Amniotic epithelial cell (primary cell): ENCODE measurements around the gene STX16.
A peak's percentile ranks its signal among the peaks of the same experiment; 100 is the strongest.

Experiments
- DNase-seq: peaks from one replicate; pipeline ENCODE4 v3.0.0-alpha.2; 2010; ENCODE audit warnings: low read depth

Gene STX16, protein sequence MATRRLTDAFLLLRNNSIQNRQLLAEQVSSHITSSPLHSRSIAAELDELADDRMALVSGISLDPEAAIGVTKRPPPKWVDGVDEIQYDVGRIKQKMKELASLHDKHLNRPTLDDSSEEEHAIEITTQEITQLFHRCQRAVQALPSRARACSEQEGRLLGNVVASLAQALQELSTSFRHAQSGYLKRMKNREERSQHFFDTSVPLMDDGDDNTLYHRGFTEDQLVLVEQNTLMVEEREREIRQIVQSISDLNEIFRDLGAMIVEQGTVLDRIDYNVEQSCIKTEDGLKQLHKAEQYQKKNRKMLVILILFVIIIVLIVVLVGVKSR

DNA sequence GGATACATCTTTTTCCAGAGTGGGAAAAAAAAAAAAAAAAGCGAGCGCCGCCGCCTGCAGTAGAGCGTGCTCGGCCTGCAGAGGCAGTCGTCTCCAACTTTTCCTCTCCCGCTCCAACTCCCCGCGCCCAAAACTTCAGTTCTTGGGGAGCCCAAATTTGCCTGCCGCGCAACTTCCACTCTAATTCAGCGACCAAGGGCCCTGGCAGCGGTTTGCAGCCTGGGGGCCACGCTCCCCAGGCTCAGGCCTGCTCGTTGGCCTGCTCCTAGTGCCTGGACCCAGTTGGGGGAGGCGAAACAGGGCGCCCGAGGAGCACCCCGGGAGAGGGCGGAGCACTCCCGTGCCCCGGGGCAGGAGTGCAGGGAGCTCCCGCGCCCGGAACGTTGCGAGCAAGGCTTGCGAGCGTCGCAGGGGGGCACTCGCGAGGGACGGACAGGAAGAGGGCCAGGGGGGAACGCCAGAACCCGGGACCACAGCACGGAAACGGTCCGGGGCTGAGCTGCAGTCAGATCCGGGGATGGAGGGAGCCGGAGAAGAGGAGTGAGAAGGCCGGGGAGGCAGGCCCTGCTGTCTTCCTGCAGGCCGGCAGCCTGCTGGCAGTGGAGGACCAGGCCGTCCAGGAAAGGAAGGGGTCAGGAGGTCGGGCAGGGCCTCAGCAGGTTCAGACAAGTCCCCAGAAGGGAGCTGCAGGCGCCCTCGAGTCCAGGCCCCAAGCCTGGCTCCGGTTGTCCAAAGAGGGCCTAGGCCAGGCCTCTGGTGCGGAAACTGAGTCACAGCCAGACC lies at the start of gene STX16:
Gene STX16 (plus strand): TSS at position 508 of the 783 bp plus-strand sequence. CDS start 724 bp downstream, outside the sequence.
- peak; percentile 91 for DNase-seq

DNA sequence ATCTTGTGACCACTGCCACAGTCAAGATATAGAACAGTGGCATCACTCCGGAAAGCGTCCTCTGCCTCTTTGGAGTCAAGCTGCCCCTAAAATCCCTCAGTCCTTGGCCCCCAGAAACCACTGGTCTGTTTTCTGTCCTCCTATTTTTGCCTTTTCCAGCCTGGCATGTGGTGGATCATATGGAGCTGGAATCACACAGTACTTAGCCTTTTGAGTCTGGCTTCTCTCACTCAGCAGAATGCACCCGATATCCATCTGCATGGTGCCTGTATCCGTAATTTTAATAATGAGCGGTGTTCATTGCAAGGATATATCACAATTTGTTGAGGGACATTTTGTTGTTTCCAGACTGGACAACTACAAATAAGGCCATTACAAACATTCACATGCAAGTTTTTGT lies 49.0 kb upstream of the STX16 start:
- DNase-seq = no peak

DNA sequence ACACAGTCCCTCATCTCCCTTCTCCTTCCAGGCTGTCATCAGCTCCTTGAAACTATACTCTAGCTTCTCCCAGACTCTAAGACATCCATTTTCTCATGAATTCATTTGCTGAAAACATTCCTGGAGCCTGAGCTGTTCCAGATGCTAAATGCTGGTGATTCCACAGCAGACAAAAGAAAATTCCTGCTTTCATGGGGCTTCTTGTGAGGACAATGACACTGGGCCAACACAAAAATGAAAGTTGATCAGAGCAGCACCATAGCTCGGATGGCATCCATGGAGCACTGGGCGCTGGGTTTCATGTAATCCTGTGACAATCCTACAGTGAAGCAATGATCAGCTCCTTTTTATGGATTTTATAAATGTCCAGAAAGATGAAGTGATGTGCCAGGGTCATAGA lies 47.4 kb upstream of the STX16 start:
- DNase-seq = peak; percentile 39

DNA sequence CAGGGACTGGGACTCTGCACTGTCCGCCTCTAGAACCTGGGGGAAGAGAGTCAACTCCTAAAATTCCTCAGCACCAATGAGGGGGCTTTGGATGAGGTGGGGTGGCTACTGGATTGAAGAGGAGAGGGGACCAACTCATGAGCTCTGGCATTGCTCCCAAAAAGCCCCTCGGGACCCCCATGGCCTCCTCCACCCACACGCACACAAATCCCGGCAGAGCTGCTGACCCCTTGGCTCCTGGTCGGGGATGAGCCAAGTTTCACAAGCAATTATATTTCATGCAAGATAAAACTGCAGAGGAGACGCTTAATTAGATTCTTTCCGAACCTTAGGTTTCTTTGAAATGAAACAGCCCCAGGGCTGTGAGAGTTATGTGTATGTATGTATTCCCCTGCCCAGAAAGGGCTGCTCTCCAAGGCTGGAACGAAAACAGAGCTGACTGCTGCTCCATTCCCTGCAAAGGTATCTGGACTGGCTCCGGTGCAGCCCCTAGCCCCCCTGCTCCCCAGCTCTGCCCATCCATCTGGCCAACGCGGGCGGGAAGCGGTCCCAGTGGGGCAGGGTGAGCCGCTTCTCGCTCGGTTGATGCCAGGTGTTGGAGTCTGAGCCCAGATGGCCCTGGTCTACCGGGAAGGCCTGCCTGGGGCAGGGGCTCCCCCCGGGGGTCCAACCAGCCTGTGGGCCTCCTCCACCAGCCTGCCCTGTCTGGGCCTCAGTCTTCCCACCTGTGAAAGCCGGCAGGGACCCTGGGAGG lies 46.8 kb upstream of the STX16 start:
- DNase-seq = no peak

DNA sequence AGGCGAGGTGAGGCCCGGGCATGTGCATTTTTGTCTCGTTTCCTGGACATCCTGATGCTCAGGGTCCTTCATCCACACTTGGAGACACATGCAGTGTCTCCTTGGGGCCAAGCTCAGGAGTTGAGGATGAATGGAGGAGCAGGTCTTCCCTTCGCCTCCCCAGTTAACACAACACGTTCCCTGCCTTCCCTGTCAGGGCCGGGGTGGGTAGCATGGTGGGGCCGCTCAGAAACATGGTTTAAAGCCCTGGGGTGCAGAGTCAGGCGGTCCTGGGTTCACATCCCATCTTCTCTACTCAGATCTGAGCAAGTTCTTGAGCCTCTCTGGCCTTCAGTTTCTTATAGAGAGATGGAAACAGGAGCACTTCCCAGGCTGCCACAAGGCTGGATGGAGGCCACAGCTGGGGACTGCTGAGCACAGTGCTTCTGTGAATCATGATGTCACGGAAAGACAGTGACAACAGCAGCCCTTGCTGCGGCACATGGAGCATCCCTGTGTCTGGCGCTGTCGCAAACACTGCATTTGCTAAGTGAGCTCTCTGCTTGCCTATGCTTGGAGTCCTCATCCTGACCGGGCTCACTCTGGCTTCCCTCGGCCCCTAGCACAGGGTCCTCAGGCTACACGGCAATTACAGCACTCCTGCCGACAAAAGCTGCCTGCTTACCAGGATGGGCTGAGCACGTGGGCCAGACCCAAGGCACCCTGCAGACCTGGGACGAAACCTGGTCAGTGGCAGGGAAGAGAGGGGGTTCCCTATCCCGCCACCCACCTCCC lies 45.6 kb upstream of the STX16 start:
- DNase-seq = no peak

DNA sequence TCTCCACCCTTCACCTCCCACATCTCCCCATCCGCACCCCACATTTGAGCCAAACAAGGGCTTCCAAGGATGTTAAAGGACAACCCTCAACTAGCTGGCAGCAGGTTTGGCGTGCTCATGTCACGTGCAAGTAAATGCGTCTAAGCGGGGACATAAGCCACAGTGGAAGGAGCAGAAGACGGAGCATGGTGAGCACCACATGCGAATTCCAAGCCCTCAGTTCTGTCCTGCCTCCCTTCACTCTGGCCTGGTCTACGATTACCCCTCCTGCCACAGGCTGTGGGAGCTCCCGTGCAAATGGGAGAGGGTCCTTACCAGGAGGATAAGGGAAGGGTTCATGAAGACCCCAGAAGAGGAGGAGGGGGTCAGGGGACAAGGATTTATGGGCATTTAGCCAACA lies 44.9 kb upstream of the STX16 start:
- DNase-seq = no peak

DNA sequence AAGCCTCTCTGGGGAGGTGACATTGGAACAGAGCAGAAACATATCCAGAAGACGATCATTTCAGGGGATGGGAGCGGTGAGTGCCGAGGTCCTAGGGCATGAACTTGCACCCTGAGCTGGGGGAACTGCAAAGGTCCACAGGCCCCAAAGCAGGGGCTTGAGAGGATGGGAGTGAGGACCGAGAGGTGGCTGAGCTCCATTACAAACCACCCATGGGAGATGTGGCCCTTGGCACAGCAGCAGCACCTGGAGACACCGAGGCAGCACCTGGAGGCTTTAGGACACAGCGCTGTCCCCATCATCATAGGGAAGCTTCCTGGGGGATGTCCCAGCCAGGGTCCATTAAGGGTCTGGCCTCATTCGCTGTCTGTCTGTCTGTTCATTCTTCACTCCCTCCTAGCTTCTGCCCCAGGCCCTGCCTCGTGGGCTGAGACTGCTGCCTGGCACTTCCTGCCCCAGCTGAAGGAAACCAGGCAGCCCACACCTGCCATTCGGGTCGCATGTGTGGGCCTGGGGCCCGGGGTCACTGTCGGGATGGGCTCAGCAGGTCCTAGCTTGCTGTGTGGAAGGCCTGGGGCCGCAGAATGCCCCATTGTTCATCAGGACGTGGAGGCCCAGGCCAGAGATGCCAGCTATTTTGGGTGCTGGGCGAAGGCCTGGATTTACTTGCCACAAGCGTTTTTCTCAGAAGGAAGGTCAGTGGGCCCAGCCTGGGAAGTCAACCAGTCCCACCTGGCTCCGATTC lies 42.8 kb upstream of the STX16 start:
- DNase-seq = no peak

DNA sequence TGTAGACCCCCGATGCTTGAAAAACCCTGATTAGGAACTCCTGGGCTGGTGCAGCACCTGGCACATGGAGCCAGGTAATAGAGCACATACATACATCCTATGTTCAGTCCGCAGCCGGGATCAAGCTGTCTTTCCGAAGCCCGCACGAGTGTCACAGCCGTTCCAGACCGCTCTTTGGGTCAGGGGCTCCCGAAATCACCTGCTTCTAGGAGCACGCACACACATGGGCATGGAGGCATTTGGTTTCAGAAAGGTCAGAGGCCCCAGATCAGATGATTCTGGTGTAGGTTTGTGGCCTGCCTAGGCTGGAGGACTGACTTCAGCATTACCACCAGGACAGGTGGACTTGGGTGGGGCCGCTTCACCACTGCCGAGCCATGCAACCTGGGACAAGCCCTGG lies 42.1 kb upstream of the STX16 start:
- DNase-seq = no peak

DNA sequence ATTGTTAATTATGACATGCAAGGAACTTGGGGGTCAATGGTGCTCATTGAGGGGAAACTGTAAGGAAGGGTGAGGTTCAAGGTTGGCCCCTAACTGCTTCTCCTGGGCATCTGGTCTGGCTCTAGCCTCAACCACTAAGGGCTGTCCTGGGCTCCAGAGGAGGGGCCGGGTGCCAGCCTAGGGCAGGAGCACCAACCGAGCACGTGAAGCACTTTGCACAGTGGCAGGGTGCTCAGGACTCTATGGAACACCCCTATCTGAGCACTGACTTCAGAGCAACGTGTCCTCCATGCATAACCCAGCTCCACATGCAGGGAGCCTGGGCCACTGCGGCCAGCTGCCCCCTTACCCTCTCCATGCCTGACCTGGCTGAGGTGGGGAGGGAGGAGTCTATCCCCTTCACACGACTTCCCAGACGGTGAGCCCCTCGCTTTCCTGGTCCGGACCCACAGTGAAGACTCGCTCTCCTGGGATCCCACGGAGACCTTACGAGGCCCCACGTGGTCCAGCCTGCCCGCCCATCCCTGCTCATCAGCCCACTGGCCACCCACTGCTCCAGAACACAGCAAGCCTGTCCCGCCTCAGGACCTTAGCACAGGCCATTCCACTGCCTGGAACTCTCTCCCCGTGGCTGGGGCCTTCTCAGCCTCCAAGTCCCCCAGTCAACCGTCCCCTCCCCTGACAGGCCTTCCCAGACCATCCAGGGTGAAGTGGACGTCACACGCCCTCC lies 40.8 kb upstream of the STX16 start:
- no peak for DNase-seq

DNA sequence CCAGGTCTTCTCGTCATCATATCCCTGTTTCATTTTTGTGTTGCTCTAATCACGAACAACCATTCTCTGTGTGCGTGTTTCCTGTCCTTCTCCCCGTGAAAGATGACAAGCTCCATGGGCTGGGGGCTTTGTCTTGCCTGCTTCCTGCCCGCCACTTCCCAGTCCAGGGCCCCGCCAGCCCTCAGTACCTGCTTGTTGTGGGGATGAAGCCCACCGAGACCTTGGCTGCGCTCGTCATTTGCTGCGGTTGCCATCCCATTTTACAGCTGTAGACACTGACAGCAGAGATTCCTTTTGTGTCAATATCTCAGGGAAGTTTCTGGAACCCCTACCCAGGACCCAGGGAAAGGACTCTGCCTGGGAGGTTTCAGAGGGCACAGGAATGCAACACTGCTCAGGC lies 40.3 kb upstream of the STX16 start:
- no peak for DNase-seq

DNA sequence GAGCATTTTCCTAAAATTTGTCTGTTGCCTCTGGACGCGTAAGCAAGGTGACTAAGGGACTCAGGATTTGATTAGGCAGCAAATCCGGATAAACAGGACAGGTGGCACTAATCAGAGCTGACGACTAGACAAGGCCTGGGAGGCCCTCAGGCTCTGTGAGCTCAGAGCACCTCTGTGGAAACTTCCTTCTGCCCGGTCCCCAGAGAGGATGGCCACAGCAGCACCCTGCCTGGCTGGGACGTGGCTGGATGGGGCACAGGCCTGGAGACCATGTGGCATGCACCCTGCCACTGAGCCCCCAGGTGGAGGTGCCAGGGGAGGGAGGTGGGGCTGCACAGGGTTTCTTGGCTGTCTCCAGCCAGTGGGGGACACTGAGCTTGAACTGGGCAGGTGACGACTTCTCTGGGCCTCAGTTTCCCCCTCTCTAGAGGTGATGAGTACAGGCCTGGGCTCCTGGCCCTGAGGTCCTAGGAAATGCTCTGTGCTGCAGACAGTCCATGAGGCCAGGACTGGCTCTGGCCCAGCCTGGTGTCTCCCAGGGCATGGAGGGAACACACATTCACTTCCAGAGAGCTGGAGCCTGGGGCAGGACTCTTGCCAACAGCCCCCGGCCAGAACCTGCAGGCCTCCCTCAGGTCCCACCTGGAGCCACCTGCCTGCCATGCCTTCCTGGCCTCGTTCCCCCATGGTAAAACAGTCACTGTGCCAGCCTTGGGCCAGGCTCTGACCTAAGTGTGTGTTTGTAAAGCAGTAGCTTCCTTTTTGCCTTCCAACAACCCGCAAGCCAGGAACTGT lies 39.6 kb upstream of the STX16 start:
- no peak for DNase-seq

DNA sequence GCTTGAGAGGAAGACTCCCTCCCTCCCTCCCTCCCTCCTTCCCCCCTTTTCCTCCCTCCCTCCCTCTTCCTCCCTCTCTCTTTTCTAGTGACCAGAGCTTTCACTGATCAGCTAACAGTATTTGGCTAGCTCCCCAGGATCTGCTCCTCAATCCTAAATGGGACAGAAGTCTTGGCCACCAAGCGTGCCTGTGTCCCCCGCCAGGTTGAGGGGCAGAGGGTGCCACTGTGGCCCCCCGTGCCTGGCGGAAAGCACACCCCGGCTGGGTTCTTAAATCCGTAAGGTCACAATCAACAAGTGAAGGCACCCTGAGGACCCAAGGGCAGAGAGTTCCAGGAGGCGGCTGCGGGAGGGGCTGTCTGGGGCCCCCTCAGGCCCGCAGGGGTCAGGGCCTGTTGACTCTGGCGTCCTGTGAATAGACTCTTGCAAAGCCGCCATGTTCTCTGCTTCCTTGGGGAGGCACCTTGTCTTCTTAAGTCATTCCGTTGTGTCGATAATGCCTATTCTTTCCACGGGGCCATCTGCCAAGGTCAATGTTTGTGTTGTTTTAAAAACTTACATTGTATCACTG lies 38.9 kb upstream of the STX16 start:
- no peak for DNase-seq

DNA sequence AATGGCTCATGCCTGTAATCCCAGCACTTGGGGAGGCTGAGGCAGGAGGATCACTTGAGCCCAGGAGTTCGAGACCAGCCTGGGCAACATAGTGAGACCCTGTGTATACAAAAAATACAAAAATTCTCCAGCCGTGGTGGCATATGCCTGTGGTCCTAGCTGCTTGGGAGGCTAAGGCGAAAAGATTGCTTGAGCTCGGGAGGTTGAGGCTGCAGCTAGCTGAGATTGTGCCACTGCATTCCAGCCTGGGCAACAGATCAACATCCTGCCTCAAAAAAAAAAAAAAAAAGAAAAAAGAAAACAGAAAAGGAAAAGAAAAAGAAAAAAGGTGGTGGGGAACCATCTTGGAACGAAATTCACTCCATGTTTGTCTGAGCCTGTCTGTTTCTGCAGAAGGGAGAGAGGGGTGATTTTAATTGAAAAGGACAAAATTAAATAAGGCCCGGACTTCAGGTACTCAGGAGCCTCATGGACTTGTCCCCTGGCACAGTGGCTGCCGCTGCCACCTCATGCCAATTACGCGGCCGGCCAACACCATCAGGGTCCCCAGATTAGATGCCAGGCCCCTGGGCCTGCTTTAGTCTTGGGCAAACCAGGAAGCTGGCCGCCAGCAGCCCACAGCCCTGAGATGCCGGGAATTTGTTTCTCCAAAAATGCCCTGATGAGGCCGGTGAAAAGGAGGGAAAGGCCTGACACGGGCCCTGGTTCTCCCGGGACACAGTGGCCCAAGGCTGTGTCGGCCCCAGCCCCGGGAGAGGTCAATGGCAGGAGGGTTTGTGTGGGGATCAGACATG lies 37.8 kb upstream of the STX16 start:
- no peak for DNase-seq

DNA sequence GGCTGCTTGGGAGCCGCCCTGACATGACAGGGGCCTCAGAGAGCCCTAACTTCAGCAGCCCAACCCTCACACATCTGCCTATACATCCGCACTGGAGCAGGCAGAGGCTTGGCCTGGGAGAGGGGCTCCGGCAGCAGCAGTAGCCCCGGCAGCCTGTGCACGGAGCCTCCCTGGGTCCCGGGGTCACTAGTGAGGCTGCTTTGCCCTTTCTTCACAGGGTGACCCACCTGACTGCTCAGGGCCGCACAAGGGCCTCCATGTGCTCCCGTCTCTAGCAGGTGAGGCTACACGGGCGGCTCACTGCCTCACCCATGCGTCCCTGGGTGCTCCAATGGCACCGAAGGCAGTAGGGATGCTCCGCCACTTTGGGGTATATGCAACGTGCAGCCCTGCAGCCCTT lies 36.7 kb upstream of the STX16 start:
- no peak for DNase-seq

DNA sequence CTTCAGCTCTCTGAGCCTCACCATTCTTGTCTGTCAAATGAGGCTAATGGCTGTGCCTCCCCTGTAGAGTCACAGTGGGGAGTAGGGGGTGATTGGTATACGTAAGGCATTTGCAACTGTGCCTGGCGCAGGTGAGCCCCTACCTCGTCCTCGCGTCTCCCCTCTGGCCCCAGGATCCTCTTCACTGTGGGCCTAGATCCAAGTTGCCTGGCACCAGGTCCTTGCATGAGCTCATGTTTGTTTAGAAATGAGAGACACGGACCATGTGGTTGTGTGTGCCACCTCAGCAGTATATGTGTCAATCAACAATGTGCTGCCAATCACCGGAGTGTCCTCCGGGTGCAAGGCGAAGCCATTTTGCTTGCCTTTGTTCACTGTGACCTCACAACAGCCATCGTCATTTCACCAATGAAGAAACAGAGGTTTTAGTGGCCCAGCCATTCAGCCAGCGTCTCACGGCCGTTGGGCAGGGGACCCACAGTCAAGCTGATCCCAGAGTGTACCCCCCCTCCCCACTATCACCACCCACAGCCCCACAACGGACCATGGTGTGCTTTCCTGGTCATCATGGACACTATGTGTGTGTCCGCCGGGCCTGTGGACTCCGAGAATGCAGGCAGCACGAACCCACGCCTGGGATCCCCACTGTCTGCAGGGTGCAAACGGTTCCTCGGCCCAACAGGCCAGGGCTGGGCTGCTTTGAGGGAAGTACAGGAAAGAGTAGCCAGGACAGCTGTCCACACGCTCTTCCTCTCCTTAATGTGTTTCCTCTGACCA lies 35.9 kb upstream of the STX16 start:
- no peak for DNase-seq

DNA sequence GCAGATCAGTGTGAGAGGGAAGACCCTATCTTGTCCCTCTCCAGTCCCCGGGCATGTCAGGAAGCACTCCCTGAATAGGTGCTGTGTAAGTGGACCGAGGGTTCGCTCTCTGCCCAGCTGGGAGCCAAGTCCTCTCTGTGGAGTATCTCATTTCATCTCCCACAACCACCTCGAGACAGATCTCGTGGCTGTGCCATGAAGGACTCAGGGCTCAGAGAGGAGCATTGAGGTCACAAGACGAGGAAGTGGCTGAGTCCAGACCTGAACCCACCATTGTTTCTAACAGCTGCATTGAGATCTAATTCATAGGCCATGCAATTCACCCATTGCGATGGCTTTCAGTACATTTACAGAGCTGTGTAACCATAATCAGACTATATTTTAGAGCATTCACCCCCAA lies 34.7 kb upstream of the STX16 start:
- no peak for DNase-seq

DNA sequence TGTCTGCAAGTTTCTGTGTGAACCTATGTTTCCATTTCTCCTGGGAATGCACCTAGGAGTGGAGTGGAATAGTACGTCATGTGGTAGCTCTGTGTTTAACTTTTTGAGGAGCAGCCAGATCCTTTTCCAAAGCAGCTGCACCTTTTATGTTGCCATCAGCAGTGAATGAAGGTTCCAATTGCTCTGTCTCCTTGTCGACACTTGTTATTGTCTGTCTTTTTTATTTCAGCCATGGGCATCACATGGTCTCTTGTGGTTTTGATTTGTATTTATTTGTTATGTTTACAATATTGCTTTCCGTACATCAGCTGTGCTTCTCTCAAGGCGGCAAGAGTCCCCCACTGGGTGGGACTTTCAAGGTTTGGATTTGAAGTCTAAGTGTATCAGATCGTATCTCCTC lies 33.9 kb upstream of the STX16 start:
- DNase-seq = no peak
